IMR-90 (cell line): ENCODE measurements around the gene FBXO33. TPM values are rescaled to one million over a fixed set of nuclear protein-coding genes. Genes with fewer than 3 reads are reported as not detected.

Experiments
- ATAC-seq: fragments of 200-7000 bp; cut with Tn5 transposase; 2 replicates; pipeline ENCODE4 v1.9.1; 2020; ENCODE audit warnings: low read depth, mild to moderate bottlenecking, moderate library complexity
- BruUV-seq: library from RNA; stranded (reverse); fragments of 400-500 nt; replicated peaks from 2 replicates; lab custom pipeline; 2021; lab: Mats Ljungman, UMichigan
- CTCF ChIA-PET: fragments of 300-600 bp; formaldehyde crosslinking; extraction: SDS; loops from one replicate; lab custom pipeline; 2021; ENCODE audit warnings: antibody characterized with exemption; lab: Yijun Ruan, JAX
- POLR2A ChIA-PET: fragments of 300-600 bp; sonication (Branson Sonifier 250); formaldehyde crosslinking; loops from one replicate; lab custom pipeline; 2022; ENCODE audit warnings: antibody characterized with exemption; ENCODE audit not compliant: unreplicated experiment; lab: Charles Lee
- DNase-seq: peaks from one replicate; pipeline ENCODE4 v3.0.0; 2013
- H2AFZ ChIP-seq: replicated peaks from 2 replicates; pipeline ENCODE3; 2013; ENCODE audit warnings: low read length, mild to moderate bottlenecking; ENCODE audit not compliant: poor library complexity
- H2AK5ac ChIP-seq: 2 replicates; pipeline ENCODE4 v1.6.1; 2013; ENCODE audit warnings: low read depth, low read length, inconsistent platforms
- H2AK9ac ChIP-seq: replicated peaks from 2 replicates; pipeline ENCODE3; 2013; ENCODE audit warnings: mild to moderate bottlenecking, low read depth, low read length, moderate library complexity; ENCODE audit not compliant: poor library complexity
- H2BK120ac ChIP-seq: 2 replicates; pipeline ENCODE4 v1.6.1; 2013; ENCODE audit warnings: low read depth, low read length, inconsistent platforms
- H2BK15ac ChIP-seq: 3 replicates; pipeline ENCODE4 v1.6.1; 2013; ENCODE audit warnings: low read depth, low read length, inconsistent platforms
- H2BK20ac ChIP-seq: 2 replicates; pipeline ENCODE4 v1.6.1; 2013; ENCODE audit warnings: low read depth, mild to moderate bottlenecking, inconsistent platforms, low read length, moderate library complexity
- H2BK5ac ChIP-seq: 2 replicates; pipeline ENCODE4 v1.6.1; 2013; ENCODE audit warnings: mild to moderate bottlenecking, low read depth, low read length, inconsistent platforms; ENCODE audit not compliant: poor library complexity, severe bottlenecking
- H3K14ac ChIP-seq: replicated peaks from 2 replicates; pipeline ENCODE4 v1.6.1; 2013; ENCODE audit warnings: low read depth, low read length, inconsistent platforms
- H3K18ac ChIP-seq: 2 replicates; pipeline ENCODE4 v1.6.1; 2013; ENCODE audit warnings: low read depth, low read length, control low read depth
- H3K23ac ChIP-seq: 2 replicates; pipeline ENCODE4 v1.6.1; 2013; ENCODE audit warnings: low read depth, low read length, inconsistent platforms
- H3K27ac ChIP-seq: 2 replicates; pipeline ENCODE4 v1.5.1; 2013; ENCODE audit warnings: mild to moderate bottlenecking, control low read depth, low read length; ENCODE audit not compliant: insufficient read depth
- H3K27me3 ChIP-seq: 2 replicates; pipeline ENCODE4 v1.6.1; 2013; ENCODE audit warnings: low read length; ENCODE audit not compliant: control insufficient read depth, insufficient read depth
- H3K36me3 ChIP-seq: 2 replicates; pipeline ENCODE4 v1.6.1; 2013; ENCODE audit warnings: low read length, mixed read lengths; ENCODE audit not compliant: control insufficient read depth, insufficient read depth
- H3K4ac ChIP-seq: 2 replicates; pipeline ENCODE4 v1.6.1; 2013; ENCODE audit warnings: low read depth, low read length, inconsistent platforms
- H3K4me1 ChIP-seq: 2 replicates; pipeline ENCODE4 v1.6.1; 2013; ENCODE audit warnings: low read length, mixed read lengths; ENCODE audit not compliant: control insufficient read depth, insufficient read depth
- H3K4me2 ChIP-seq: 2 replicates; pipeline ENCODE4 v1.6.1; 2013; ENCODE audit warnings: low read depth, mild to moderate bottlenecking, control low read depth, low read length, moderate library complexity
- H3K4me3 ChIP-seq: 2 replicates; pipeline ENCODE4 v1.5.1; 2013; ENCODE audit warnings: low read depth, mild to moderate bottlenecking, control low read depth, low read length, moderate library complexity; ENCODE audit not compliant: insufficient read depth
- H3K56ac ChIP-seq: 2 replicates; pipeline ENCODE4 v1.6.1; 2013; ENCODE audit warnings: low read length, inconsistent platforms; ENCODE audit not compliant: insufficient read depth; ENCODE audit errors: extremely low read depth
- H3K79me1 ChIP-seq, 2 experiments: 2 replicates each; pipeline ENCODE4 v1.6.1; 2013; ENCODE audit warnings: low read length in 2 of 2, inconsistent platforms in 1 of 2, low read depth in 1 of 2
- H3K9ac ChIP-seq: 2 replicates; pipeline ENCODE4 v1.6.1; 2013; ENCODE audit warnings: low read depth, low read length, control low read depth
- H3K9me1 ChIP-seq: 2 replicates; pipeline ENCODE4 v1.6.1; 2013; ENCODE audit warnings: low read length, inconsistent platforms; ENCODE audit not compliant: insufficient read depth
- H3K9me3 ChIP-seq: 2 replicates; pipeline ENCODE4 v1.6.1; 2013; ENCODE audit warnings: low read length; ENCODE audit not compliant: control insufficient read depth, insufficient read depth
- H4K20me1 ChIP-seq: 2 replicates; pipeline ENCODE4 v1.6.1; 2013; ENCODE audit warnings: low read length, inconsistent platforms; ENCODE audit not compliant: insufficient read depth
- H4K5ac ChIP-seq: 2 replicates; pipeline ENCODE4 v1.6.1; 2013; ENCODE audit warnings: mild to moderate bottlenecking, low read depth, low read length, control low read depth
- H4K8ac ChIP-seq, 2 experiments: 2 replicates each; pipeline ENCODE4 v1.6.1; 2013; ENCODE audit warnings: low read depth in 2 of 2, low read length in 2 of 2, control low read depth in 1 of 2, inconsistent platforms in 1 of 2
- H4K91ac ChIP-seq: 2 replicates; pipeline ENCODE4 v1.6.1; 2013; ENCODE audit warnings: low read depth, low read length, inconsistent platforms; ENCODE audit not compliant: insufficient read depth
- FOS ChIP-seq: fragments of 150-350 bp; IDR thresholded peaks from 2 replicates; pipeline ENCODE4 v1.6.1; 2016; ENCODE audit warnings: low read depth, low read length
- POLR2A ChIP-seq: IDR thresholded peaks from 2 replicates; pipeline ENCODE4 v1.6.1; 2012; ENCODE audit warnings: mild to moderate bottlenecking, low read depth, low read length
- USF2 ChIP-seq: fragments of 150-350 bp; IDR thresholded peaks from 2 replicates; pipeline ENCODE4 v1.6.1; 2017; ENCODE audit warnings: mild to moderate bottlenecking, antibody characterized with exemption, low read length, low read depth
- WGBS, 2 experiments: methylation state at CpG; one replicate each; pipeline versions ENCODE4 v1.1.5 to v1.1.7; 2013; ENCODE audit warnings: missing lambda C conversion rate in 2 of 2; ENCODE audit not compliant: insufficient read length in 1 of 2; ENCODE audit errors: extremely low coverage in 2 of 2; 5-methylcytosine and 5-hydroxymethylcytosine counted together
- dilution Hi-C: fragments of 300-500 bp; cut with HindIII; formaldehyde crosslinking; loops from one replicate; pipeline ENCODE4 v1.14.3; 2018; ENCODE audit warnings: low sequenced_read_pairs; ENCODE audit not compliant: unreplicated experiment
- in situ Hi-C: fragments of 300-500 bp; cut with MboI; formaldehyde crosslinking; loops from 3 replicates; pipeline ENCODE4 v1.14.3; 2019; ENCODE audit warnings: low sequenced_read_pairs, inconsistent platforms, mixed read lengths
- intact Hi-C: fragments of 100-400 bp; cut with micrococcal nuclease; formaldehyde crosslinking; loops from 2 replicates; pipeline ENCODE4 v1.10.0; 2022
- polyA plus RNA-seq, 3 experiments: library from polyadenylated mRNA; depleted of rRNA; stranded (reverse); fragments of >200 nt; gene quantifications; 2 replicates each; pipeline ENCODE4 v1.2.3, GENCODE V29; 2012; ENCODE audit warnings: low replicate concordance in 1 of 3
- total RNA-seq: library from RNA; depleted of rRNA; stranded (reverse); fragments of >200 nt; gene quantifications from 2 replicates; pipeline ENCODE4 v1.2.3, GENCODE V29; 2012; rRNA removed

The FBXO33 gene
- total and polyA plus RNA-seq, 2 of the 4 experiments (the other 2 are of a cell fraction), result 7.6 to 10.0 TPM

- Histone ChIP-seq H3K4me1 (no peaks in the 10 kb centered on the region), H2BK120ac (no peak overlapping the region), H3K4me3 (no peak overlapping the region), H3K56ac (no peak overlapping the region), H2AFZ (no peak overlapping the region), H2AK5ac (no peak overlapping the region), H3K14ac (no peak overlapping the region), H3K79me1 (no peaks in the 10 kb centered on the region), H2BK15ac (no peak overlapping the region), H3K9ac (no peak overlapping the region), H3K27ac (no peak overlapping the region), H2BK5ac (no peak overlapping the region), H3K4ac (no peak overlapping the region), H3K27me3 (no peaks in the 10 kb centered on the region), H3K4me2 (no peak overlapping the region), H3K23ac (no peak overlapping the region), H4K20me1 (no peaks in the 10 kb centered on the region), H2BK20ac (no peak overlapping the region), H2AK9ac (no peak overlapping the region), H4K5ac (no peak overlapping the region), H3K9me1 (no peaks in the 10 kb centered on the region), H4K8ac (no peak overlapping the region), H3K36me3 (peaks cover 6% of the 10 kb centered on the region; the same call in 1 of the 2 replicates), H3K18ac (no peak overlapping the region), H4K91ac (no peak overlapping the region), H3K9me3 (no peaks in the 10 kb centered on the region)
- CTCF ChIA-PET, result no interaction called here
- in situ Hi-C loops, result no loop called here
- WGBS, 2 experiments, result no CpG with 5 or more reads among the region's 3 CpGs
- DNase-seq (no peak), ATAC-seq (no peak)
- no TSS peak for BruUV-seq
- POLR2A ChIA-PET, result no interaction called here
- intact Hi-C loops, result no loop called here
- dilution Hi-C loops, result no loop called here
- no peak for TF ChIP-seq POLR2A
- no peak for TF ChIP-seq FOS
- TF ChIP-seq USF2, result no peak
These were observed 81.4 kb downstream of the FBXO33 start for GRCh38 chr14:39350866-39351265.

Other genes with a start within 250 kb of the FBXO33 start
- 3.9 and 7.8 TPM in 2 replicates for gene MIA2, start 198.5 kb downstream of the FBXO33 start, total RNA-seq
- 6.8 and 7.0 TPM in 2 replicates for gene MIA2, start 198.5 kb downstream of the FBXO33 start, polyA plus RNA-seq (2012; rRNA removed)